Lung (tissue), 16 donors: ENCODE results near the gene SAMD11. TPM values are rescaled to one million over a fixed set of nuclear protein-coding genes. Genes with fewer than 3 reads are reported as not detected.
"Not testable (repeated sequence)": the region's sequence is repeated elsewhere in the genome, so short reads cannot be mapped to it uniquely, and the experiment has no call there.

Experiments used
- ATAC-seq: fragments of 200-7000 bp; cut with Tn5 transposase; one replicate; pipeline ENCODE4 v1.9.1; 2020; ENCODE audit warnings: moderate number of reproducible peaks; ENCODE audit not compliant: insufficient read depth, low FRiP score
- DNase-seq, 3 donors: peaks; one replicate each; pipeline ENCODE4 v3.0.0-alpha.2; 2013 to 2017
- H3K27ac ChIP-seq, 2 donors: one replicate each; pipeline ENCODE4 v1.5.1; 2013; ENCODE audit warnings: mild to moderate bottlenecking in 2 of 2, moderate library complexity in 2 of 2, control low read depth in 1 of 2, inconsistent platforms in 1 of 2, low read depth in 1 of 2, low read length in 1 of 2
- H3K27me3 ChIP-seq, 3 donors: one replicate each; pipeline ENCODE4 v1.5.1; 2013; ENCODE audit warnings: low read length in 2 of 3; ENCODE audit not compliant: control insufficient read depth in 3 of 3, insufficient read depth in 3 of 3
- H3K36me3 ChIP-seq, 4 donors: one replicate each; pipeline ENCODE4 v1.5.1; 2013; ENCODE audit warnings: low read length in 4 of 4, mild to moderate bottlenecking in 1 of 4, moderate library complexity in 1 of 4; ENCODE audit not compliant: control insufficient read depth in 4 of 4, insufficient read depth in 4 of 4
- H3K4me1 ChIP-seq, 5 donors: one replicate each; pipeline ENCODE4 v1.5.1; 2013; ENCODE audit warnings: low read length in 5 of 5, mild to moderate bottlenecking in 2 of 5, moderate library complexity in 1 of 5; ENCODE audit not compliant: control insufficient read depth in 5 of 5, insufficient read depth in 5 of 5
- H3K4me3 ChIP-seq: one replicate; pipeline ENCODE4 v1.5.1; 2013; ENCODE audit warnings: mild to moderate bottlenecking, control low read depth, moderate library complexity
- H3K9ac ChIP-seq, 2 donors: one replicate each; pipeline ENCODE4 v1.5.1; 2013; ENCODE audit warnings: low read length in 2 of 2, control low read depth in 1 of 2; ENCODE audit not compliant: insufficient read depth in 1 of 2
- H3K9me3 ChIP-seq, 4 donors: one replicate each; pipeline ENCODE4 v1.5.1; 2013; ENCODE audit warnings: low read length in 3 of 4, mild to moderate bottlenecking in 1 of 4, moderate library complexity in 1 of 4; ENCODE audit not compliant: control insufficient read depth in 4 of 4, insufficient read depth in 3 of 4
- WGBS, 2 donors: extraction: QIAGEN DNeasy Blood & Tissue Kit; methylation state at CpG; one replicate each; pipeline ENCODE4 v1.1.7; 2013; 5-methylcytosine and 5-hydroxymethylcytosine counted together
- long read RNA-seq, 5 donors: transcript quantifications; one replicate each; lab custom pipeline, GENCODE V29; 2026
- polyA plus RNA-seq, 2 donors: library from polyadenylated mRNA; stranded (reverse); fragments of 200-250 nt; gene quantifications; one replicate each; pipeline ENCODE4 v1.2.1, GENCODE V29; 2013
- total RNA-seq, 2 donors: library from RNA; depleted of rRNA in 1 of 2; stranded (reverse); fragments of >200 nt in 1 of 2; gene quantifications; one replicate each; pipeline ENCODE4 v1.2.1, GENCODE V29; 2014 to 2021
- TF ChIP-seq, protein P1 (sequence below): IDR thresholded peaks from 2 replicates; pipeline ENCODE4 v1.5.1; 2012; ENCODE audit warnings: mild to moderate bottlenecking; ENCODE audit errors: control extremely low read depth, extremely low read depth
- donor health status: control.
- donor health status: control.
- donor health status: Bipolar disorder and iron deficiency.
- donor health status: healthy.
- donor health status: DM: yes; HTN: yes; CAD: no.

SAMD11 gene, protein sequence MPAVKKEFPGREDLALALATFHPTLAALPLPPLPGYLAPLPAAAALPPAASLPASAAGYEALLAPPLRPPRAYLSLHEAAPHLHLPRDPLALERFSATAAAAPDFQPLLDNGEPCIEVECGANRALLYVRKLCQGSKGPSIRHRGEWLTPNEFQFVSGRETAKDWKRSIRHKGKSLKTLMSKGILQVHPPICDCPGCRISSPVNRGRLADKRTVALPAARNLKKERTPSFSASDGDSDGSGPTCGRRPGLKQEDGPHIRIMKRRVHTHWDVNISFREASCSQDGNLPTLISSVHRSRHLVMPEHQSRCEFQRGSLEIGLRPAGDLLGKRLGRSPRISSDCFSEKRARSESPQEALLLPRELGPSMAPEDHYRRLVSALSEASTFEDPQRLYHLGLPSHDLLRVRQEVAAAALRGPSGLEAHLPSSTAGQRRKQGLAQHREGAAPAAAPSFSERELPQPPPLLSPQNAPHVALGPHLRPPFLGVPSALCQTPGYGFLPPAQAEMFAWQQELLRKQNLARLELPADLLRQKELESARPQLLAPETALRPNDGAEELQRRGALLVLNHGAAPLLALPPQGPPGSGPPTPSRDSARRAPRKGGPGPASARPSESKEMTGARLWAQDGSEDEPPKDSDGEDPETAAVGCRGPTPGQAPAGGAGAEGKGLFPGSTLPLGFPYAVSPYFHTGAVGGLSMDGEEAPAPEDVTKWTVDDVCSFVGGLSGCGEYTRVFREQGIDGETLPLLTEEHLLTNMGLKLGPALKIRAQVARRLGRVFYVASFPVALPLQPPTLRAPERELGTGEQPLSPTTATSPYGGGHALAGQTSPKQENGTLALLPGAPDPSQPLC
- total RNA-seq, result 10 to 100 TPM in 1 of 2 donors, 1 to 10 TPM in 1; 7.8 to 26.3 TPM
- polyA plus RNA-seq, result 1 to 10 TPM; 3.7 to 3.8 TPM
- long read RNA-seq, donor 1, partial matches to known transcripts, result 0 of 1 reads
- long read RNA-seq, donor 1, other reads (novel, unspliced or antisense), result 0 of 1 reads
- long read RNA-seq, donor 2, partial matches to known transcripts, result 5 of 7 reads
- long read RNA-seq, donor 2, other reads (novel, unspliced or antisense), result 0 of 7 reads
- long read RNA-seq, donor 3, partial matches to known transcripts, result 0 of 1 reads
- long read RNA-seq, donor 3, other reads (novel, unspliced or antisense), result 0 of 1 reads
- long read RNA-seq, donor 4, partial matches to known transcripts, result 5 of 6 reads
- long read RNA-seq, donor 4, other reads (novel, unspliced or antisense), result 0 of 6 reads
- long read RNA-seq, donor 5, partial matches to known transcripts, result 64 of 73 reads
- long read RNA-seq, donor 5, other reads (novel, unspliced or antisense), result 5 of 73 reads

DNA sequence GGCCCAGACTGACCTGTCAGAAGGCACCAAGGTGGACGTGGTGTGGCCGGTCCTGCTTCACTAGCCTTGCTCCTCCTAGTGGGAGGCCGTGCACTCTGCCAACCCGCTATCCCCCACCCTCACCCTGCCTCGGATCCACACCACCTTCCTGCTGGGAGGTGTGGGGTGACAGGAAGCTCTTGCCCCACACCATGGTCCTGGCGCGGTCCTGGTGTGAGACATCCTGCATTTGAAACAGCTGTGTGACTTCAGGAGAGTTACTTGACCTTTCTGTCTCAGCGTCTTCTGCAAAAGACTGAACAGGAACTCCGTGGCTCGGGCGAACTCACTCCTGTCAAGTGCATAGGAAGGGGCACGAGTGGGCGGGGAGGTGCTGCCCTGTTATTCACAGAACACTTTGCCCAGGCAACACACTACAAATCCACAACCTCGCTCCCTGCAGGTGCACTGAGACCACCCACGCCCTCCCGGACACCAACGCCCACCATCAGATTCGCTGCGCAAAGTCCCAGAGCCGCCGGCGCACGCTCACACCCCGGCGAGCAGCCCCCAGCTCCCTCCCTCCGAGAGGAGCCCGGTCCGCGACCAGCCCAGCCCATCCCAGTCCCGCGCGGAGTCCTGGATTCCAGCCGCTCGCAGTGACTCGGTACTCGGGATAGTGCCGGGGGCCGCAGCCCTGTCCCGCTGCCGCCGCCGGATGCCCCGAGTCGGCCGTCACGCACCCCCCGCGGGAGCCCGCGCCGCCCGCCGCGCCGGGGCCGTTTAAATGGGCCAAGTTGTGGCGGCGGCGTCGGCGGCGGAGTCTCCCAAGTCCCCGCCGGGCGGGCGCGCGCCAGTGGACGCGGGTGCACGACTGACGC, at the start of gene SAMD11:
TSS of gene SAMD11 (plus strand) at position 793 of the 860 bp plus-strand sequence. CDS start 509 bp downstream, outside the sequence.
- H3K9ac ChIP-seq, result no peak within 1 kb of the TSS

DNA sequence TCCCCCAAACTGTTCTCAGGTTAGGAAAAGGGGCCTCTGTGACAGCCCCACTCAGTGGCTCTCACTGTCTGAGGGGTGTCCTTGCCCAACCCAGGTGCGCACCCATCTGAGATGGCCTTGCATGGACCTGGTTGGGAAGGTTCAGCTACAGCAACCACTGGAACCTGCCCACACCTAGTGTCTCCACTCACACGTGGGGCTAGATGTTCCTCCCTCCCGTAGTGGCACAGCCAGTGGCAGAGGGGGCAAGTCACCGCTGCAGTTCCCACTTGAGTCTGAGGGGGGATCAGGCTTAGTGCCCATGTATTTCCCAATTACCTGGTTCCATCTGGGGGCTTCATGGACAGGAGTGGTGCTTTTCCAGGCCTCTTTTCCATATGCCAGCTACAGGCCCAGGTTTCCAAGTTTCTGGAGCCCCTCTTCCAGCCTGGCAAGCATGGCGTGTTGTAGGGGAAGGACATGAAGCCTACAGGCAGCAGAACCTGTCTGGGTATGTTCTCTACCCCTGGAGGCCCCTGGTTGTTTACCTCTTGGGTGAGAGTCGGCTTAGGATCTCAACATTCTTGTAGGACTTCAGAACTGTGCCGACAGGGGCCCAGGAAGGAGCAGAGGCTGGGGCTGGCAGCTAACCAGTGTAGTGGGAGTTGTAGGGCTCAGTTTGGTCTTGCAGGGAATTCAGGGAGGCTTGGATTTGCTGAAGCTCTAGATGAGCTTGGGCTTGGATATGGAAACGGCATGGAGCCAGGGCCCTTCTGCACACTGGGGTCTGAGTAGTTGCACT, 47.1 kb upstream of the SAMD11 start:
- H3K27me3 ChIP-seq, H3K4me1 ChIP-seq, H3K9me3 ChIP-seq, H3K9ac ChIP-seq, H3K4me3 ChIP-seq, ATAC-seq, H3K27ac ChIP-seq, H3K36me3 ChIP-seq: not testable (repeated sequence)
- DNase-seq, result peak; percentile 40 to 74 (median 69)
- WGBS, 2 donors, result 62 to 69% methylated on average over 8 of the region's 8 CpGs

More for the DNA sequence above, at the start of gene SAMD11:
- no peak within 1 kb of the TSS for H3K27ac ChIP-seq
- 3% methylated on average over 60 to 72 of the region's 72 CpGs for WGBS, 2 donors
- H3K36me3 ChIP-seq, result peaks cover 0 to 21% (median 0%) of the 10 kb centered on the region in 4 donors
- peaks cover 2 to 65% (median 26%) of the 10 kb centered on the region in 5 donors for H3K4me1 ChIP-seq
- peak; percentile 90 to 95 (median 92) for DNase-seq
- TF ChIP-seq, protein P1, sequence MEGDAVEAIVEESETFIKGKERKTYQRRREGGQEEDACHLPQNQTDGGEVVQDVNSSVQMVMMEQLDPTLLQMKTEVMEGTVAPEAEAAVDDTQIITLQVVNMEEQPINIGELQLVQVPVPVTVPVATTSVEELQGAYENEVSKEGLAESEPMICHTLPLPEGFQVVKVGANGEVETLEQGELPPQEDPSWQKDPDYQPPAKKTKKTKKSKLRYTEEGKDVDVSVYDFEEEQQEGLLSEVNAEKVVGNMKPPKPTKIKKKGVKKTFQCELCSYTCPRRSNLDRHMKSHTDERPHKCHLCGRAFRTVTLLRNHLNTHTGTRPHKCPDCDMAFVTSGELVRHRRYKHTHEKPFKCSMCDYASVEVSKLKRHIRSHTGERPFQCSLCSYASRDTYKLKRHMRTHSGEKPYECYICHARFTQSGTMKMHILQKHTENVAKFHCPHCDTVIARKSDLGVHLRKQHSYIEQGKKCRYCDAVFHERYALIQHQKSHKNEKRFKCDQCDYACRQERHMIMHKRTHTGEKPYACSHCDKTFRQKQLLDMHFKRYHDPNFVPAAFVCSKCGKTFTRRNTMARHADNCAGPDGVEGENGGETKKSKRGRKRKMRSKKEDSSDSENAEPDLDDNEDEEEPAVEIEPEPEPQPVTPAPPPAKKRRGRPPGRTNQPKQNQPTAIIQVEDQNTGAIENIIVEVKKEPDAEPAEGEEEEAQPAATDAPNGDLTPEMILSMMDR, result no peak
- peaks cover 0 to 19% (median 7%) of the 10 kb centered on the region in 3 donors for H3K27me3 ChIP-seq
- H3K4me3 ChIP-seq, result no peak within 1 kb of the TSS
- no peaks in the 10 kb centered on the region for H3K9me3 ChIP-seq
- peak; percentile 46 for ATAC-seq

DNA sequence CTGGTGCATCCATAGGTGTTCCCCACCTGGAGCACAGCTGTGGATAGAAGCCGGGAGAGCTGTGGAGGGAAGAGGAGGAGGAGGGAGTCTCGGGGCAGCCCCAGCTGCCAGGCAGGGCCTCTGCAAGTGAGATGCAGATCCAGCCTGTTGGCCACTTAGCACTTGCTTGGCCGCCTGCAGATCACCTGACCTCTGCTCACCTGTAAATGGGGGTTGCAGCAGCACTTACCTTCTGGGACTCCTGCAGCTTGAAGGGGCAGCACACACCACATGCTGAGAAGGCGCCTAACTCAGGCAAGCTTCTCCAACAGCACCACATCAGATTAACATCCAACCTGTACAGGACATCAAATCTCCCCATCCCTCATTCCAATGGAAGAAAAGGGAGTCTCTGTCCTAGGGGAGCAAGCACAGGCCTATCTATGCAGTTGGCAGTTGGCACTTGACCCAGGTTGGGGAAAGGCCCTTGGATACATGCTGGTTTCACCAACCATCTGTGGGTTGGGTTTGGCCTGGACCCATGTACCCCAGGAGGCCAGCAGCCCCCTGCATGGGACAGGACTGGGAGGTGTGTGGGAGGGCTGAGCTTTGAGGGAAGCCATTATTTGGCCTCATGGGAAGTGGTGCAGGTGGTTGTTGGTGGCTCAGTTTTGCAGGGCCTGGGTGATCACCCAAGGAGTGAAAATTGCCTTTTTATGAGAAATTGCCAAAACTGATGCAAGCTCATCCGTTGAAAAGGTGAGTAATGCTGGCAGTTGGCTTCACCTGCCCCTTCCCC, 46.3 kb upstream of the SAMD11 start:
- not testable (repeated sequence) for H3K27me3 ChIP-seq, ATAC-seq, H3K9ac ChIP-seq, H3K36me3 ChIP-seq, H3K9me3 ChIP-seq, H3K4me1 ChIP-seq, H3K27ac ChIP-seq, H3K4me3 ChIP-seq
- WGBS, 2 donors, result 67 to 78% methylated on average over 5 of the region's 5 CpGs
- DNase-seq, result peak in 1 of 3 donors; percentile 25

DNA sequence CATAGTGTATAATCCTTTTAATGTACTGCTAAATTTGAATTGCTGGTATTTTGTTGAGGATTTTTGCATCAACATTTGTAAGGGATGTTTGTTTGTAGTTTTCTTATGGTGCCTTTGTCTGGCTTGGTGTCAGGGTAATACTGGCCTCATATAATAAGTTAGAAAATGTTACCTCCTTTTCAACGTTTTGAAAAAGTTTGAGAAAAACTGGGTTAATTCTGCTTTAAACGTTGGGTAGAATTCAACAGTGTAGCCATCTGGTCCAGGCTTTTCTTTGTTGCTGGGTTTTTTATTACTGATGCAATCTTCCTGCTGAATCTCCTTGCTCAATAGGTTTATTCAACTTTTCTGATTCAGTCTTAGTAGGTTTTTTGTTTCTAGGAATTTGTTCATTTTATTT, 43.2 kb upstream of the SAMD11 start:
- not testable (repeated sequence) for DNase-seq, H3K9ac ChIP-seq, H3K4me1 ChIP-seq, H3K27me3 ChIP-seq, H3K36me3 ChIP-seq, H3K27ac ChIP-seq, H3K9me3 ChIP-seq, H3K4me3 ChIP-seq, ATAC-seq
- WGBS, 2 donors, result 35 to 50% methylated on average over 2 of the region's 2 CpGs

DNA sequence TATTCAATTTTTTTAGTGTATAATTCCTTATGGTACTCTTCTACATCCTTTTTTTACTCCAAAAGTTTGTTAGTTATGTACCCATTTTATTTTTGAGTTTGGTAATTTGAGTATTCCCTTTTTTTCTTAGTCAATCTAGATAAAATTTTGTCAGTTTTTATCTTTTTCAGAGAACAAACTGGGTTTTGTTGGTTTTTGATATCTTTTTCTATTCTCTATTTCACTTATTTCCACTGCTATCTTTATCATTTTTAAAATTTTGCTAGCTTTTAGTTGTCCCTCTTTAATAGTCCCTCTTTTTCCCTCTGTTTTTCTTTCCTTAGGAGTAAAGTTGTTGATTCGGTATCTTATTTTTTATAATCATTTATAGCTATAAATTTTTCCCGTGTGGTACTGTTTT, 42.8 kb upstream of the SAMD11 start:
- H3K4me1 ChIP-seq, H3K27me3 ChIP-seq, H3K4me3 ChIP-seq, H3K27ac ChIP-seq, DNase-seq, H3K9me3 ChIP-seq, H3K9ac ChIP-seq, H3K36me3 ChIP-seq, ATAC-seq: not testable (repeated sequence)
- WGBS, 2 donors, result 86 to 92% methylated on average over 2 of the region's 2 CpGs
